Mesothelial cell of epicardium (in vitro differentiated cells): ENCODE results near the gene OSER1. TPM values are rescaled to one million over a fixed set of nuclear protein-coding genes. Genes with fewer than 3 reads are reported as not detected.

Experiments
- DNase-seq, 2 experiments: peaks; one replicate each; pipeline ENCODE4 v3.0.0; 2021; ENCODE audit warnings: low spot score in 2 of 2; ENCODE audit not compliant: unreplicated experiment in 2 of 2
- H3K27ac Mint-ChIP-seq: 2 replicates; pipeline ENCODE4 v1.8.0; 2021; ENCODE audit warnings: mixed read lengths
- H3K27me3 Mint-ChIP-seq: 2 replicates; pipeline ENCODE4 v1.8.0; 2021; ENCODE audit warnings: low read depth, mixed read lengths
- H3K36me3 Mint-ChIP-seq: 2 replicates; pipeline ENCODE4 v1.8.0; 2021; ENCODE audit warnings: mixed read lengths
- H3K4me1 Mint-ChIP-seq: 2 replicates; pipeline ENCODE4 v1.8.0; 2021; ENCODE audit warnings: mixed read lengths
- H3K4me3 Mint-ChIP-seq: 2 replicates; pipeline ENCODE4 v1.8.0; 2021; ENCODE audit warnings: mild to moderate bottlenecking, moderate library complexity, mixed read lengths
- H3K9me3 Mint-ChIP-seq: 2 replicates; pipeline ENCODE4 v1.8.0; 2021; ENCODE audit warnings: mixed read lengths
- total RNA-seq: library from RNA; stranded (reverse); gene quantifications from 3 replicates; pipeline ENCODE4 v1.2.1, GENCODE V29; 2021
- TF ChIP-seq, protein P1 (sequence below): fragments of 200-600 bp; sonication (generic); IDR thresholded peaks from one replicate; pipeline ENCODE4 v1.5.0; 2021; ENCODE audit warnings: antibody characterized with exemption; ENCODE audit not compliant: unreplicated experiment

The OSER1 gene
- total RNA-seq, 1 donor from 2014 or later = 31.5 TPM

DNA sequence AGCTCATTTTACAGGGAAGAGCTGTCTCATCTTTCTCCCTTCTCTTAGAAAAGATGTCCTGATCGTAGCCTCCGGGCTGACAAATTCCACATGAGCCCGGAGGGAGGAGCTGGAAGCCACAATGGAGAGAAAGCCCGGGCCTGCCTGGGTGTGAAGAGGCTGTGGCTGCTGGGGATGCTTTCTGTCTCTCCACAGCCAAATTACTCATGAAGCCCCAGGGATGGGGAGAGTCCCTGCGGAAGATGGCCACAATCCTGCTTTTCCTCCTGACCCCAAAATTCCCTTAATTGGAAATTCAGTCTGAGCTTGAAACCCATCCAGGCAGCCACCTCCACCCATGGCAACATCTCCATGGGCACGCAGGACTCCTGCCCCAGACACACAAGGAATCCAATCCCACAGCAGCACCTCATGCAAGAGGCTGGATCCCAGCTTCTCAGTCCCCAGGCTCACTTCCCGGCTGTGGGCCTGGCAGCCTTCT is 56.0 kb downstream of the OSER1 start:
- Mint-ChIP-seq H3K36me3 (no peaks in the 10 kb centered on the region), H3K27me3 (no peaks in the 10 kb centered on the region), H3K4me3 (no peak overlapping the region), H3K9me3 (peaks cover 5% of the 10 kb centered on the region), H3K4me1 (peaks cover 18% of the 10 kb centered on the region), H3K27ac (peak overlapping the region; percentile 64)
- TF ChIP-seq, protein P1, sequence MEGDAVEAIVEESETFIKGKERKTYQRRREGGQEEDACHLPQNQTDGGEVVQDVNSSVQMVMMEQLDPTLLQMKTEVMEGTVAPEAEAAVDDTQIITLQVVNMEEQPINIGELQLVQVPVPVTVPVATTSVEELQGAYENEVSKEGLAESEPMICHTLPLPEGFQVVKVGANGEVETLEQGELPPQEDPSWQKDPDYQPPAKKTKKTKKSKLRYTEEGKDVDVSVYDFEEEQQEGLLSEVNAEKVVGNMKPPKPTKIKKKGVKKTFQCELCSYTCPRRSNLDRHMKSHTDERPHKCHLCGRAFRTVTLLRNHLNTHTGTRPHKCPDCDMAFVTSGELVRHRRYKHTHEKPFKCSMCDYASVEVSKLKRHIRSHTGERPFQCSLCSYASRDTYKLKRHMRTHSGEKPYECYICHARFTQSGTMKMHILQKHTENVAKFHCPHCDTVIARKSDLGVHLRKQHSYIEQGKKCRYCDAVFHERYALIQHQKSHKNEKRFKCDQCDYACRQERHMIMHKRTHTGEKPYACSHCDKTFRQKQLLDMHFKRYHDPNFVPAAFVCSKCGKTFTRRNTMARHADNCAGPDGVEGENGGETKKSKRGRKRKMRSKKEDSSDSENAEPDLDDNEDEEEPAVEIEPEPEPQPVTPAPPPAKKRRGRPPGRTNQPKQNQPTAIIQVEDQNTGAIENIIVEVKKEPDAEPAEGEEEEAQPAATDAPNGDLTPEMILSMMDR = no peak
- no peak for DNase-seq

DNA sequence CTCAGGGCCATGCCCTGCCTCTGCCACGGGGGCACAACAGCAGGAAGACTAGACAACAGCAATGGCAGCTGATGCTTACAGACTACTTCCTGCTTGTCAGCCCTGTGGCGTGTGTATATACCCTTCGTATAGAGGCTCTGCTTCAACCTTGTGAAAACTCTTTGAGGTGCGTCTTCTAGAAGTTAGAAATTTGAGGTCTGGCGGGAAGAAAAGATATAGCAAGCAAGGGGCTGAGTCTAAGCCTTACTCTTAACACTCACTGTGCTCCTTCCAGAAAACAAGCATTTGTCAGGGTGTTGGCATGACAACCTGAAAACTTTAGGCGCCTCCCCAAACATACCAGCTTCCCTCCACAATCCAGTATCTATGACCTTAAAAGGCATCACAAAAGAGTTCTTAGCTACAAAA is 56.9 kb downstream of the OSER1 start:
- H3K9me3 Mint-ChIP-seq = peaks cover 5% of the 10 kb centered on the region
- peaks cover 18% of the 10 kb centered on the region for H3K4me1 Mint-ChIP-seq
- TF ChIP-seq, protein P1 = no peak
- no peak for DNase-seq
- H3K27me3 Mint-ChIP-seq = no peaks in the 10 kb centered on the region
- H3K4me3 Mint-ChIP-seq = no peak overlapping the region
- peak overlapping the region; percentile 89 for H3K27ac Mint-ChIP-seq
- H3K36me3 Mint-ChIP-seq = no peaks in the 10 kb centered on the region

DNA sequence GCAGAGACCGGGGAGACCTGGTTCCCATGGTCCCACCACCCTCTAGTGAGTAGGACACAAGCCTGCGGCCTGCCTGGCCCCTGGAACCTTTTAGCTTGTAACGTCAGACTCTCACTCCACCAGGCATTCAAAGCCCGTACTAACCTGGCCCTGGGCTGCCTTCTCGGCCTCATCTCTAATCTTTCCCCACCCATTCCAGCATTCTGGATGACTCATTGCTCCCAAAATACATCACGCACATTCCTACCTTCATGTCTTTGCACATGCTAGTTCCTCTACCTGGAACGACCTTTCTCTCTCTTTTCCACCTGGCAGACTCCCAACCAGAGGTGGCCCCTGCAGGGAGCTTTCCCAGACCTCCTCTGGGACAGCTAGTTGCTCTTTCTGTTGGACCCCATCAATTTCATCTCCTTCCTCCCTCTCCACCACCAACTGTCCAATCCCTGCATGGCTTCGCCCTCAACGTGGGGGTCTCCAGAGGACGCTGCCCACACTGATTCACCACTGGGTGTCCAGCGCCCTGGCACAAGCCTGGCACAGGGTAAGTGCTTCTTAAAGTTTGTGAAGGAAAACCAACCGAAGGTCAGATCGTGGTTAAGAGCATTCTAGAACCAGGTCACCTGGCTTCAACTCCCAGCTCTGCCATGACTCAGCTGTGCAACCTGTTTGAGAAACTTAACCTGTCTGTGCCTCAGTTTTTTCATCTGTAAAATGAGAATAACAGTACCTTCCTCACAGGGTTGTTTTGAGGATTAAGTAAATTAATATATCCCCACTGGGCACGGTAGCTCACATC is 58.8 kb downstream of the OSER1 start:
- no peak overlapping the region for H3K4me3 Mint-ChIP-seq

DNA sequence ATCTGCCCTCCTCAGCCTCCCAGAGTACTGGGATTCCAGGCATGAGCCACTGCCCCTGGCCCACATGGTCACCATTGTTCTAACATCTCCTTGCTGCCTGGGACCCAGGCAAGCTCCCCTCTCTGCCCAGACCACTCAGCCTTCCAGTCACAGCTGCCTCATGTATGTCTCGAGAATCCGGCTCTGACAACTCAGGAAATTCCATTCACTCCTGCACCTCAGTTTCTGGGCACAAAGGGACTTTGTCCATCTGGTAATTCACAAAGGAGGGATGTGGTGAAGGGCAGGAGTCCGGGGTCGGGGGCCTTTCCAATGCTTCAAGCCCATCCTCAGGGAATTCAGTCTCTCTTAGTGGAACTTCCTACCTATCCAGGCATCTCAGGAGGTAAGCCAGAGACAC is 64.3 kb downstream of the OSER1 start:
- Mint-ChIP-seq H3K4me3 (no peak overlapping the region), H3K4me1 (peaks cover 9% of the 10 kb centered on the region), H3K27ac (peak overlapping the region; percentile 32), H3K36me3 (no peaks in the 10 kb centered on the region), H3K27me3 (no peaks in the 10 kb centered on the region), H3K9me3 (peaks cover 5% of the 10 kb centered on the region)
- DNase-seq = no peak
- TF ChIP-seq, protein P1 = no peak

More for the DNA sequence above, 58.8 kb downstream of the OSER1 start:
- H3K9me3 Mint-ChIP-seq = peaks cover 5% of the 10 kb centered on the region
- DNase-seq = no peak
- TF ChIP-seq, protein P1 = no peak
- no peaks in the 10 kb centered on the region for H3K36me3 Mint-ChIP-seq
- peaks cover 18% of the 10 kb centered on the region for H3K4me1 Mint-ChIP-seq
- H3K27me3 Mint-ChIP-seq = no peaks in the 10 kb centered on the region
- H3K27ac Mint-ChIP-seq = no peak overlapping the region

Other genes with a start within 250 kb of the OSER1 start
- gene JPH2, start 23.6 kb downstream of the OSER1 start, total RNA-seq = 3.4 to 4.2 TPM (median 3.5 TPM) in 3 replicates
- gene GDAP1L1, start 36.5 kb upstream of the OSER1 start, total RNA-seq = 0.16 to 0.54 TPM (median 0.40 TPM) in 3 replicates
- 3.6 to 4.2 TPM (median 3.6 TPM) in 3 replicates for gene FITM2, start 100.4 kb upstream of the OSER1 start, total RNA-seq
- not detected in 3 replicates for gene R3HDML, start 126.3 kb upstream of the OSER1 start, total RNA-seq
- 0.09 to 0.20 TPM (median 0.13 TPM) in 3 replicates for gene HNF4A, start 144.9 kb upstream of the OSER1 start, total RNA-seq